GM21423 (cell line): ENCODE measurements around the gene SPDL1.

Experiments used
- ATAC-seq: cut with Tn5 transposase; IDR thresholded peaks from one replicate; pipeline ENCODE4 v1.9.1; 2021; ENCODE audit warnings: mild to moderate bottlenecking, moderate library complexity; ENCODE audit not compliant: unreplicated experiment

Gene SPDL1

GRCh38 chr5:169583424-169584220 lies at the start of gene SPDL1:
Gene SPDL1 (plus strand): TSS chr5:169583773. CDS start chr5:169588417, 4,644 bp downstream.
- peak; percentile 93 for ATAC-seq

- no peak for ATAC-seq
Measured at GRCh38 chr5:169534311-169534880, 49.2 kb upstream of the SPDL1 start.

GRCh38 chr5:169534939-169535338 lies 48.6 kb upstream of the SPDL1 start:
- ATAC-seq: no peak

GRCh38 chr5:169538944-169539343 lies 44.6 kb upstream of the SPDL1 start:
- no peak for ATAC-seq

GRCh38 chr5:169542811-169543210 lies 40.8 kb upstream of the SPDL1 start:
- no peak for ATAC-seq

GRCh38 chr5:169544264-169544950 lies 39.2 kb upstream of the SPDL1 start:
- ATAC-seq: no peak

GRCh38 chr5:169545762-169546161 lies 37.8 kb upstream of the SPDL1 start:
- peak; percentile 55 for ATAC-seq

GRCh38 chr5:169546346-169546745 lies 37.2 kb upstream of the SPDL1 start:
- no peak for ATAC-seq

GRCh38 chr5:169547508-169547907 lies 36.1 kb upstream of the SPDL1 start:
- no peak for ATAC-seq

GRCh38 chr5:169548315-169548714 lies 35.3 kb upstream of the SPDL1 start:
- no peak for ATAC-seq

- no peak for ATAC-seq
Measured at GRCh38 chr5:169549453-169550100, 34.0 kb upstream of the SPDL1 start.

- ATAC-seq: no peak
Measured at GRCh38 chr5:169550227-169550626, 33.3 kb upstream of the SPDL1 start.

- ATAC-seq: no peak
Measured at GRCh38 chr5:169551146-169551545, 32.4 kb upstream of the SPDL1 start.

- ATAC-seq: no peak
Measured at GRCh38 chr5:169551696-169552095, 31.9 kb upstream of the SPDL1 start.

GRCh38 chr5:169554251-169554650 lies 29.3 kb upstream of the SPDL1 start:
- no peak for ATAC-seq

GRCh38 chr5:169557838-169558237 lies 25.7 kb upstream of the SPDL1 start:
- no peak for ATAC-seq

GRCh38 chr5:169561893-169562292 lies 21.7 kb upstream of the SPDL1 start:
- ATAC-seq: no peak

GRCh38 chr5:169563369-169563768 lies 20.2 kb upstream of the SPDL1 start:
- no peak for ATAC-seq

GRCh38 chr5:169566202-169566601 lies 17.4 kb upstream of the SPDL1 start:
- no peak for ATAC-seq

GRCh38 chr5:169567079-169567478 lies 16.5 kb upstream of the SPDL1 start:
- no peak for ATAC-seq

- no peak for ATAC-seq
Measured at GRCh38 chr5:169569513-169569912, 14.1 kb upstream of the SPDL1 start.
